ENCODE results near the gene MAS1. TPM values are rescaled to one million over a fixed set of nuclear protein-coding genes. Genes with fewer than 3 reads are reported as not detected.

The MAS1 gene
- total and polyA plus RNA-seq, 4 donors, result under 0.01 TPM; not detected in 3

DNA sequence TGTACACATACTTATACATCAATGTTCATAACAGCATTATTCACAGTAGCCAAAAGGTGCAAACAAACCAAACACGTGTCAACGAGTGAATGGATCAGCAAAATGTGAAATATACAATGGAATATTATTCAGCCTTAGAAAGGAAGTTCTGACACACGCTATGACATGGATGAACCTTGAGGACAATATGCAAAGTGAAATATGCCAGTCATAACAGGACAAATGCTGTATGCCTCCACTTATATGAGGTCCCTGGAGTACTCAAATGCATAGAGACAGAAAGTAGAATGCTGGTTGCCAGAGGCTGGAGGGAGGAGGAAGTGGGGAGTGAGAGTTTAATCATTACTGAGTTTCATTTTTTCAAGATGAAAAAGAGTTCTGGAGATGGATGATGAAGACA, 40.3 kb downstream of the MAS1 start (continued):
- no peak for TF ChIP-seq NR2F2 (IDR thresholded peaks at IDR 0.05)
- no peak for TF ChIP-seq JUND (IDR thresholded peaks at IDR 0.05)
- no peak for TF ChIP-seq HNF4A (conservative IDR thresholded peaks at IDR 0.05)

DNA sequence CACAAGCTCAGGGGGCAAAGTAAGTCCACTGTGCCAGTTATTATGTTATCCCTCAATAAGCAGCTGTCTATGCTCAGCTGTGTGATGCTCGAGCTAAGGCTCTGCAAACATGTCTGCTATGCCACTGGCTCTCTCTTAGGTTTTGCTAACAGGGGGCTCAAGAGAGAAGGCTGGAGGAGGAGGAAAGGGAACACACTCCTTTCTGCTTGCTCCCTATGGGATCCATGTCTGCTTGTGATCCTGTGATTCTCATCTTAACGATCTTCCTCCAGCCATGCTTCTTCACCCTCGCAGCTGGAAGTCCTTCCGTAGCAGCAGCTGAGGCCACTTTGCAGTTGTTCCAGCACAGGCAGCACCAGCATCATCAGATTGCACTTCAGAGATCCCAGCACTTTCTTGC, 41.1 kb downstream of the MAS1 start:
- H3K9ac ChIP-seq (ENCODE audit: low read depth in 1 of 2, low read length in 2 of 2), result no peak overlapping the region
- H3K9me3 ChIP-seq (ENCODE audit: control insufficient read depth in 4 of 4, low read length in 3 of 4), result peaks cover 0 to 4% (median 0%) of the 10 kb centered on the region in 4 donors
- no peak for DNase-seq (ENCODE audit: low spot score)
- peaks cover 0 to 3% (median 0%) of the 10 kb centered on the region in 4 donors for H3K4me1 ChIP-seq (ENCODE audit: control insufficient read depth in 4 of 4, insufficient read depth in 4 of 4, low read length in 3 of 4)
- 79% methylated on average over 4 of the region's 4 CpGs for WGBS
- no peak for TF ChIP-seq NR2F2 (IDR thresholded peaks at IDR 0.05)
- TF ChIP-seq RAD21 (IDR thresholded peaks at IDR 0.05), result no peak
- TF ChIP-seq, protein P1, sequence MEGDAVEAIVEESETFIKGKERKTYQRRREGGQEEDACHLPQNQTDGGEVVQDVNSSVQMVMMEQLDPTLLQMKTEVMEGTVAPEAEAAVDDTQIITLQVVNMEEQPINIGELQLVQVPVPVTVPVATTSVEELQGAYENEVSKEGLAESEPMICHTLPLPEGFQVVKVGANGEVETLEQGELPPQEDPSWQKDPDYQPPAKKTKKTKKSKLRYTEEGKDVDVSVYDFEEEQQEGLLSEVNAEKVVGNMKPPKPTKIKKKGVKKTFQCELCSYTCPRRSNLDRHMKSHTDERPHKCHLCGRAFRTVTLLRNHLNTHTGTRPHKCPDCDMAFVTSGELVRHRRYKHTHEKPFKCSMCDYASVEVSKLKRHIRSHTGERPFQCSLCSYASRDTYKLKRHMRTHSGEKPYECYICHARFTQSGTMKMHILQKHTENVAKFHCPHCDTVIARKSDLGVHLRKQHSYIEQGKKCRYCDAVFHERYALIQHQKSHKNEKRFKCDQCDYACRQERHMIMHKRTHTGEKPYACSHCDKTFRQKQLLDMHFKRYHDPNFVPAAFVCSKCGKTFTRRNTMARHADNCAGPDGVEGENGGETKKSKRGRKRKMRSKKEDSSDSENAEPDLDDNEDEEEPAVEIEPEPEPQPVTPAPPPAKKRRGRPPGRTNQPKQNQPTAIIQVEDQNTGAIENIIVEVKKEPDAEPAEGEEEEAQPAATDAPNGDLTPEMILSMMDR (IDR thresholded peaks at IDR 0.05; ENCODE audit: low read depth, low read length, missing input control), result no peak
- TF ChIP-seq HNF4G (IDR thresholded peaks at IDR 0.05), result no peak
- no peak overlapping the region for H3K27ac ChIP-seq (ENCODE audit: low read depth in 1 of 2, low read length in 2 of 2)
- no peaks in the 10 kb centered on the region for H3K27me3 ChIP-seq (ENCODE audit: control insufficient read depth in 4 of 4, insufficient read depth in 4 of 4, low read length in 3 of 4)
- H3K36me3 ChIP-seq (ENCODE audit: control insufficient read depth in 4 of 4, insufficient read depth in 3 of 4, low read depth in 1 of 4, low read length in 3 of 4), result no peaks in the 10 kb centered on the region
- H3K4me3 ChIP-seq (ENCODE audit: low read depth in 1 of 3, low read length in 3 of 3), result no peak overlapping the region

DNA sequence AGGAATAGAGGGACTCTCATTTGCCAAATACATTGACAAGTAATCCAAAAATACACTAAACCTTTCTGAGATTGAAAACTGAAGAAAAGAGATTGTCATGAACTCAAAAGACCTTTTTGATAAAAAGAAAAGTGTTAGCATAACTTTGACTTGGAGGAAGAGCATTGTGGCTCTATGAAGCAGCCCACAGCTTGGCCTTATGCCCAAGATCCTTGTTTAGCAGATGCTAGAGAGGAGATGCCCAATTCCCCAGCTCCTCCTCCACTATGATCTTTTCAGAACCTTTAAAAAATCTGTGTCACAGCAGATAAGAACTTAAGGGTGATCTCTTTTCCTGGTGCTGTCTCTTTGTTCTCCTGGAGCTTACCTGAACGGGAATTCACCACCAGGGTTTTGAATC, 42.3 kb downstream of the MAS1 start:
- no peak overlapping the region for H3K9ac ChIP-seq (ENCODE audit: low read depth in 1 of 2, low read length in 2 of 2)
- no peak for DNase-seq (ENCODE audit: low spot score)
- peaks cover 0 to 4% (median 0%) of the 10 kb centered on the region in 4 donors for H3K9me3 ChIP-seq (ENCODE audit: control insufficient read depth in 4 of 4, low read length in 3 of 4)
- H3K27ac ChIP-seq (ENCODE audit: low read depth in 1 of 2, low read length in 2 of 2), result no peak overlapping the region
- no peaks in the 10 kb centered on the region for H3K27me3 ChIP-seq (ENCODE audit: control insufficient read depth in 4 of 4, insufficient read depth in 4 of 4, low read length in 3 of 4)
- TF ChIP-seq, protein P2, sequence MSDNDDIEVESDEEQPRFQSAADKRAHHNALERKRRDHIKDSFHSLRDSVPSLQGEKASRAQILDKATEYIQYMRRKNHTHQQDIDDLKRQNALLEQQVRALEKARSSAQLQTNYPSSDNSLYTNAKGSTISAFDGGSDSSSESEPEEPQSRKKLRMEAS (IDR thresholded peaks at IDR 0.05), result no peak
- TF ChIP-seq EGR1 (IDR thresholded peaks at IDR 0.05; ENCODE audit: low read depth in 2 of 2) (no peak), HNF4G (IDR thresholded peaks at IDR 0.05) (no peak), JUND (IDR thresholded peaks at IDR 0.05) (no peak), SP1 (IDR thresholded peaks at IDR 0.05) (no peak), YY1 (IDR thresholded peaks at IDR 0.05) (no peak), TAF1 (conservative IDR thresholded peaks at IDR 0.05) (no peak), FOXA2 (IDR thresholded peaks at IDR 0.05) (no peak), NR2F2 (IDR thresholded peaks at IDR 0.05) (no peak), GABPA (IDR thresholded peaks at IDR 0.05 in 1 of 2, conservative IDR thresholded peaks at IDR 0.05 in 1 of 2) (no peak), FOXA1 (IDR thresholded peaks at IDR 0.05) (no peak), HNF4A (conservative IDR thresholded peaks at IDR 0.05) (no peak), RAD21 (IDR thresholded peaks at IDR 0.05) (no peak), RXRA (IDR thresholded peaks at IDR 0.05) (no peak)
- TF ChIP-seq, protein P3, sequence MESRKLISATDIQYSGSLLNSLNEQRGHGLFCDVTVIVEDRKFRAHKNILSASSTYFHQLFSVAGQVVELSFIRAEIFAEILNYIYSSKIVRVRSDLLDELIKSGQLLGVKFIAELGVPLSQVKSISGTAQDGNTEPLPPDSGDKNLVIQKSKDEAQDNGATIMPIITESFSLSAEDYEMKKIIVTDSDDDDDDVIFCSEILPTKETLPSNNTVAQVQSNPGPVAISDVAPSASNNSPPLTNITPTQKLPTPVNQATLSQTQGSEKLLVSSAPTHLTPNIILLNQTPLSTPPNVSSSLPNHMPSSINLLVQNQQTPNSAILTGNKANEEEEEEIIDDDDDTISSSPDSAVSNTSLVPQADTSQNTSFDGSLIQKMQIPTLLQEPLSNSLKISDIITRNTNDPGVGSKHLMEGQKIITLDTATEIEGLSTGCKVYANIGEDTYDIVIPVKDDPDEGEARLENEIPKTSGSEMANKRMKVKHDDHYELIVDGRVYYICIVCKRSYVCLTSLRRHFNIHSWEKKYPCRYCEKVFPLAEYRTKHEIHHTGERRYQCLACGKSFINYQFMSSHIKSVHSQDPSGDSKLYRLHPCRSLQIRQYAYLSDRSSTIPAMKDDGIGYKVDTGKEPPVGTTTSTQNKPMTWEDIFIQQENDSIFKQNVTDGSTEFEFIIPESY (IDR thresholded peaks at IDR 0.05), result no peak
- TF ChIP-seq, protein P4, sequence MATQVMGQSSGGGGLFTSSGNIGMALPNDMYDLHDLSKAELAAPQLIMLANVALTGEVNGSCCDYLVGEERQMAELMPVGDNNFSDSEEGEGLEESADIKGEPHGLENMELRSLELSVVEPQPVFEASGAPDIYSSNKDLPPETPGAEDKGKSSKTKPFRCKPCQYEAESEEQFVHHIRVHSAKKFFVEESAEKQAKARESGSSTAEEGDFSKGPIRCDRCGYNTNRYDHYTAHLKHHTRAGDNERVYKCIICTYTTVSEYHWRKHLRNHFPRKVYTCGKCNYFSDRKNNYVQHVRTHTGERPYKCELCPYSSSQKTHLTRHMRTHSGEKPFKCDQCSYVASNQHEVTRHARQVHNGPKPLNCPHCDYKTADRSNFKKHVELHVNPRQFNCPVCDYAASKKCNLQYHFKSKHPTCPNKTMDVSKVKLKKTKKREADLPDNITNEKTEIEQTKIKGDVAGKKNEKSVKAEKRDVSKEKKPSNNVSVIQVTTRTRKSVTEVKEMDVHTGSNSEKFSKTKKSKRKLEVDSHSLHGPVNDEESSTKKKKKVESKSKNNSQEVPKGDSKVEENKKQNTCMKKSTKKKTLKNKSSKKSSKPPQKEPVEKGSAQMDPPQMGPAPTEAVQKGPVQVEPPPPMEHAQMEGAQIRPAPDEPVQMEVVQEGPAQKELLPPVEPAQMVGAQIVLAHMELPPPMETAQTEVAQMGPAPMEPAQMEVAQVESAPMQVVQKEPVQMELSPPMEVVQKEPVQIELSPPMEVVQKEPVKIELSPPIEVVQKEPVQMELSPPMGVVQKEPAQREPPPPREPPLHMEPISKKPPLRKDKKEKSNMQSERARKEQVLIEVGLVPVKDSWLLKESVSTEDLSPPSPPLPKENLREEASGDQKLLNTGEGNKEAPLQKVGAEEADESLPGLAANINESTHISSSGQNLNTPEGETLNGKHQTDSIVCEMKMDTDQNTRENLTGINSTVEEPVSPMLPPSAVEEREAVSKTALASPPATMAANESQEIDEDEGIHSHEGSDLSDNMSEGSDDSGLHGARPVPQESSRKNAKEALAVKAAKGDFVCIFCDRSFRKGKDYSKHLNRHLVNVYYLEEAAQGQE (IDR thresholded peaks at IDR 0.05), result no peak
- TF ChIP-seq, protein P1 (IDR thresholded peaks at IDR 0.05; ENCODE audit: low read depth, low read length, missing input control), result no peak
- TF ChIP-seq, protein P5, sequence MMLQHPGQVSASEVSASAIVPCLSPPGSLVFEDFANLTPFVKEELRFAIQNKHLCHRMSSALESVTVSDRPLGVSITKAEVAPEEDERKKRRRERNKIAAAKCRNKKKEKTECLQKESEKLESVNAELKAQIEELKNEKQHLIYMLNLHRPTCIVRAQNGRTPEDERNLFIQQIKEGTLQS (IDR thresholded peaks at IDR 0.05), result no peak
- no peak overlapping the region for H3K4me3 ChIP-seq (ENCODE audit: low read depth in 1 of 3, low read length in 3 of 3)
- H3K4me1 ChIP-seq (ENCODE audit: control insufficient read depth in 4 of 4, insufficient read depth in 4 of 4, low read length in 3 of 4), result peaks cover 0 to 3% (median 0%) of the 10 kb centered on the region in 4 donors
- no peaks in the 10 kb centered on the region for H3K36me3 ChIP-seq (ENCODE audit: control insufficient read depth in 4 of 4, insufficient read depth in 3 of 4, low read depth in 1 of 4, low read length in 3 of 4)
- 89% methylated on average over 1 of the region's 1 CpG for WGBS

All from liver (tissue), 9 donors.